Coronary artery (tissue), 2 donors: Measurements from ENCODE around the gene CRYL1.

Source experiments
- DNase-seq: peaks from one replicate; pipeline ENCODE4 v3.0.0-alpha.2; 2017; ENCODE audit warnings: low spot score
- H3K27ac ChIP-seq, 2 donors: fragments of 200-600 bp; sonication (generic); one replicate each; pipeline ENCODE4 v1.5.1; 2016 to 2019
- H3K4me3 ChIP-seq: fragments of 200-600 bp; sonication (generic); 2 replicates; pipeline ENCODE4 v1.5.1; 2016; ENCODE audit warnings: mild to moderate bottlenecking, moderate library complexity
- CTCF ChIP-seq: fragments of 200-600 bp; sonication (generic); IDR thresholded peaks from one replicate; pipeline ENCODE4 v1.5.1; 2019; ENCODE audit warnings: antibody characterized with exemption

Gene CRYL1

GRCh38 chr13:20415694-20416107, 110.0 kb downstream of the CRYL1 start:
- Histone ChIP-seq H3K4me3 (no peak overlapping the region), H3K27ac (peak overlapping the region in 1 of 2 donors; percentile 49)
- no peak for TF ChIP-seq CTCF
- no peak for DNase-seq

GRCh38 chr13:20415306-20415679, 110.4 kb downstream of the CRYL1 start:
- no peak for TF ChIP-seq CTCF
- no peak overlapping the region for H3K4me3 ChIP-seq
- DNase-seq, result no peak
- H3K27ac ChIP-seq, result no peak overlapping the region

- H3K4me3 ChIP-seq, result no peak overlapping the region
- DNase-seq, result no peak
- no peak overlapping the region for H3K27ac ChIP-seq
- TF ChIP-seq CTCF, result no peak
These were observed 110.9 kb downstream of the CRYL1 start for GRCh38 chr13:20414546-20415305.

- H3K27ac ChIP-seq, result no peak overlapping the region
- DNase-seq, result no peak
- no peak for TF ChIP-seq CTCF
- H3K4me3 ChIP-seq, result no peak overlapping the region
These were observed 112.8 kb downstream of the CRYL1 start for GRCh38 chr13:20412691-20413355.

- TF ChIP-seq CTCF, result no peak
- no peak for DNase-seq
- no peak overlapping the region for H3K27ac ChIP-seq
These were observed 113.9 kb downstream of the CRYL1 start for GRCh38 chr13:20411638-20412342.

GRCh38 chr13:20410726-20411125, 114.9 kb downstream of the CRYL1 start:
- H3K27ac ChIP-seq, result no peak overlapping the region
- TF ChIP-seq CTCF, result no peak
- DNase-seq, result no peak
- H3K4me3 ChIP-seq, result no peak overlapping the region

More at GRCh38 chr13:20411638-20412342, 113.9 kb downstream of the CRYL1 start:
- no peak overlapping the region for H3K4me3 ChIP-seq
